IMR-90 (cell line): ENCODE data around the gene ACOXL. TPM values are rescaled to one million over a fixed set of nuclear protein-coding genes. Genes with fewer than 3 reads are reported as not detected.

Source experiments
- ATAC-seq: fragments of 200-7000 bp; cut with Tn5 transposase; 2 replicates; pipeline ENCODE4 v1.9.1; 2020; ENCODE audit warnings: low read depth, mild to moderate bottlenecking, moderate library complexity
- BruUV-seq: library from RNA; stranded (reverse); fragments of 400-500 nt; replicated peaks from 2 replicates; lab custom pipeline; 2021; lab: Mats Ljungman, UMichigan
- CTCF ChIA-PET: fragments of 300-600 bp; formaldehyde crosslinking; extraction: SDS; loops from one replicate; lab custom pipeline; 2021; ENCODE audit warnings: antibody characterized with exemption; lab: Yijun Ruan, JAX
- POLR2A ChIA-PET: fragments of 300-600 bp; sonication (Branson Sonifier 250); formaldehyde crosslinking; loops from one replicate; lab custom pipeline; 2022; ENCODE audit warnings: antibody characterized with exemption; ENCODE audit not compliant: unreplicated experiment; lab: Charles Lee
- DNase-seq: peaks from one replicate; pipeline ENCODE4 v3.0.0; 2013
- H2AFZ ChIP-seq: replicated peaks from 2 replicates; pipeline ENCODE3; 2013; ENCODE audit warnings: low read length, mild to moderate bottlenecking; ENCODE audit not compliant: poor library complexity
- H2AK5ac ChIP-seq: 2 replicates; pipeline ENCODE4 v1.6.1; 2013; ENCODE audit warnings: low read depth, low read length, inconsistent platforms
- H2AK9ac ChIP-seq: replicated peaks from 2 replicates; pipeline ENCODE3; 2013; ENCODE audit warnings: mild to moderate bottlenecking, low read depth, low read length, moderate library complexity; ENCODE audit not compliant: poor library complexity
- H2BK120ac ChIP-seq: 2 replicates; pipeline ENCODE4 v1.6.1; 2013; ENCODE audit warnings: low read depth, low read length, inconsistent platforms
- H2BK15ac ChIP-seq: 3 replicates; pipeline ENCODE4 v1.6.1; 2013; ENCODE audit warnings: low read depth, low read length, inconsistent platforms
- H2BK20ac ChIP-seq: 2 replicates; pipeline ENCODE4 v1.6.1; 2013; ENCODE audit warnings: low read depth, mild to moderate bottlenecking, inconsistent platforms, low read length, moderate library complexity
- H2BK5ac ChIP-seq: 2 replicates; pipeline ENCODE4 v1.6.1; 2013; ENCODE audit warnings: mild to moderate bottlenecking, low read depth, low read length, inconsistent platforms; ENCODE audit not compliant: poor library complexity, severe bottlenecking
- H3K14ac ChIP-seq: replicated peaks from 2 replicates; pipeline ENCODE4 v1.6.1; 2013; ENCODE audit warnings: low read depth, low read length, inconsistent platforms
- H3K18ac ChIP-seq: 2 replicates; pipeline ENCODE4 v1.6.1; 2013; ENCODE audit warnings: low read depth, low read length, control low read depth
- H3K23ac ChIP-seq: 2 replicates; pipeline ENCODE4 v1.6.1; 2013; ENCODE audit warnings: low read depth, low read length, inconsistent platforms
- H3K27ac ChIP-seq: 2 replicates; pipeline ENCODE4 v1.5.1; 2013; ENCODE audit warnings: mild to moderate bottlenecking, control low read depth, low read length; ENCODE audit not compliant: insufficient read depth
- H3K27me3 ChIP-seq: 2 replicates; pipeline ENCODE4 v1.6.1; 2013; ENCODE audit warnings: low read length; ENCODE audit not compliant: control insufficient read depth, insufficient read depth
- H3K36me3 ChIP-seq: 2 replicates; pipeline ENCODE4 v1.6.1; 2013; ENCODE audit warnings: low read length, mixed read lengths; ENCODE audit not compliant: control insufficient read depth, insufficient read depth
- H3K4ac ChIP-seq: 2 replicates; pipeline ENCODE4 v1.6.1; 2013; ENCODE audit warnings: low read depth, low read length, inconsistent platforms
- H3K4me1 ChIP-seq: 2 replicates; pipeline ENCODE4 v1.6.1; 2013; ENCODE audit warnings: low read length, mixed read lengths; ENCODE audit not compliant: control insufficient read depth, insufficient read depth
- H3K4me2 ChIP-seq: 2 replicates; pipeline ENCODE4 v1.6.1; 2013; ENCODE audit warnings: low read depth, mild to moderate bottlenecking, control low read depth, low read length, moderate library complexity
- H3K4me3 ChIP-seq: 2 replicates; pipeline ENCODE4 v1.5.1; 2013; ENCODE audit warnings: low read depth, mild to moderate bottlenecking, control low read depth, low read length, moderate library complexity; ENCODE audit not compliant: insufficient read depth
- H3K56ac ChIP-seq: 2 replicates; pipeline ENCODE4 v1.6.1; 2013; ENCODE audit warnings: low read length, inconsistent platforms; ENCODE audit not compliant: insufficient read depth; ENCODE audit errors: extremely low read depth
- H3K79me1 ChIP-seq, 2 experiments: 2 replicates each; pipeline ENCODE4 v1.6.1; 2013; ENCODE audit warnings: low read length in 2 of 2, inconsistent platforms in 1 of 2, low read depth in 1 of 2
- H3K9ac ChIP-seq: 2 replicates; pipeline ENCODE4 v1.6.1; 2013; ENCODE audit warnings: low read depth, low read length, control low read depth
- H3K9me1 ChIP-seq: 2 replicates; pipeline ENCODE4 v1.6.1; 2013; ENCODE audit warnings: low read length, inconsistent platforms; ENCODE audit not compliant: insufficient read depth
- H3K9me3 ChIP-seq: 2 replicates; pipeline ENCODE4 v1.6.1; 2013; ENCODE audit warnings: low read length; ENCODE audit not compliant: control insufficient read depth, insufficient read depth
- H4K20me1 ChIP-seq: 2 replicates; pipeline ENCODE4 v1.6.1; 2013; ENCODE audit warnings: low read length, inconsistent platforms; ENCODE audit not compliant: insufficient read depth
- H4K5ac ChIP-seq: 2 replicates; pipeline ENCODE4 v1.6.1; 2013; ENCODE audit warnings: mild to moderate bottlenecking, low read depth, low read length, control low read depth
- H4K8ac ChIP-seq, 2 experiments: 2 replicates each; pipeline ENCODE4 v1.6.1; 2013; ENCODE audit warnings: low read depth in 2 of 2, low read length in 2 of 2, control low read depth in 1 of 2, inconsistent platforms in 1 of 2
- H4K91ac ChIP-seq: 2 replicates; pipeline ENCODE4 v1.6.1; 2013; ENCODE audit warnings: low read depth, low read length, inconsistent platforms; ENCODE audit not compliant: insufficient read depth
- BHLHE40 ChIP-seq: fragments of 150-350 bp; IDR thresholded peaks from 2 replicates; pipeline ENCODE4 v1.6.1; 2016; ENCODE audit warnings: mild to moderate bottlenecking, low read depth, low read length
- CEBPB ChIP-seq: IDR thresholded peaks from 2 replicates; pipeline ENCODE4 v1.6.1; 2012; ENCODE audit warnings: low read depth, low read length, improper control_type of control experiment
- CHD1 ChIP-seq: IDR thresholded peaks from 2 replicates; pipeline ENCODE4 v1.6.1; 2012; ENCODE audit warnings: low read depth, low read length, improper control_type of control experiment
- CTCF ChIP-seq: conservative IDR thresholded peaks from 2 replicates; pipeline ENCODE4 v1.5.1; 2012; ENCODE audit warnings: mild to moderate bottlenecking, low read depth, low read length, improper control_type of control experiment
- ELK1 ChIP-seq: fragments of 150-350 bp; IDR thresholded peaks from 2 replicates; pipeline ENCODE4 v1.6.1; 2016; ENCODE audit warnings: low read depth, mild to moderate bottlenecking, low read length, moderate library complexity, borderline replicate concordance
- FOS ChIP-seq: fragments of 150-350 bp; IDR thresholded peaks from 2 replicates; pipeline ENCODE4 v1.6.1; 2016; ENCODE audit warnings: low read depth, low read length
- MAFK ChIP-seq: IDR thresholded peaks from 2 replicates; pipeline ENCODE4 v1.6.1; 2012; ENCODE audit warnings: low read depth, low read length, improper control_type of control experiment
- MAZ ChIP-seq: IDR thresholded peaks from 2 replicates; pipeline ENCODE4 v1.6.1; 2012; ENCODE audit warnings: low read depth, mild to moderate bottlenecking, low read length, improper control_type of control experiment, moderate library complexity, borderline replicate concordance
- MXI1 ChIP-seq: IDR thresholded peaks from 2 replicates; pipeline ENCODE4 v1.6.1; 2012; ENCODE audit warnings: low read depth, mild to moderate bottlenecking, low read length, moderate library complexity, borderline replicate concordance
- NFE2L2 ChIP-seq: fragments of 150-350 bp; IDR thresholded peaks from 2 replicates; pipeline ENCODE4 v1.6.1; 2016; ENCODE audit warnings: low read depth, mild to moderate bottlenecking, low read length
- POLR2A ChIP-seq: IDR thresholded peaks from 2 replicates; pipeline ENCODE4 v1.6.1; 2012; ENCODE audit warnings: mild to moderate bottlenecking, low read depth, low read length
- RAD21 ChIP-seq: IDR thresholded peaks from 2 replicates; pipeline ENCODE4 v1.6.1; 2012; ENCODE audit warnings: low read length, improper control_type of control experiment
- RCOR1 ChIP-seq: IDR thresholded peaks from 2 replicates; pipeline ENCODE4 v1.6.1; 2012; ENCODE audit warnings: mild to moderate bottlenecking, low read length, improper control_type of control experiment; ENCODE audit not compliant: insufficient replicate concordance
- RFX5 ChIP-seq: IDR thresholded peaks from 2 replicates; pipeline ENCODE4 v1.8.0; 2012; ENCODE audit warnings: low read depth, mild to moderate bottlenecking, low read length, moderate library complexity
- SMC3 ChIP-seq: fragments of 150-350 bp; IDR thresholded peaks from 2 replicates; pipeline ENCODE4 v1.6.1; 2016; ENCODE audit warnings: low read depth, mild to moderate bottlenecking, antibody characterized with exemption, low read length, moderate library complexity
- USF2 ChIP-seq: fragments of 150-350 bp; IDR thresholded peaks from 2 replicates; pipeline ENCODE4 v1.6.1; 2017; ENCODE audit warnings: mild to moderate bottlenecking, antibody characterized with exemption, low read length, low read depth
- WGBS, 2 experiments: methylation state at CpG; one replicate each; pipeline versions ENCODE4 v1.1.5 to v1.1.7; 2013; ENCODE audit warnings: missing lambda C conversion rate in 2 of 2; ENCODE audit not compliant: insufficient read length in 1 of 2; ENCODE audit errors: extremely low coverage in 2 of 2; 5-methylcytosine and 5-hydroxymethylcytosine counted together
- dilution Hi-C: fragments of 300-500 bp; cut with HindIII; formaldehyde crosslinking; loops from one replicate; pipeline ENCODE4 v1.14.3; 2018; ENCODE audit warnings: low sequenced_read_pairs; ENCODE audit not compliant: unreplicated experiment
- in situ Hi-C: fragments of 300-500 bp; cut with MboI; formaldehyde crosslinking; loops from 3 replicates; pipeline ENCODE4 v1.14.3; 2019; ENCODE audit warnings: low sequenced_read_pairs, inconsistent platforms, mixed read lengths
- intact Hi-C: fragments of 100-400 bp; cut with micrococcal nuclease; formaldehyde crosslinking; loops from 2 replicates; pipeline ENCODE4 v1.10.0; 2022
- polyA plus RNA-seq, 3 experiments: library from polyadenylated mRNA; depleted of rRNA; stranded (reverse); fragments of >200 nt; gene quantifications; 2 replicates each; pipeline ENCODE4 v1.2.3, GENCODE V29; 2012; ENCODE audit warnings: low replicate concordance in 1 of 3
- total RNA-seq: library from RNA; depleted of rRNA; stranded (reverse); fragments of >200 nt; gene quantifications from 2 replicates; pipeline ENCODE4 v1.2.3, GENCODE V29; 2012

Gene ACOXL
- total and polyA plus RNA-seq, 2 of the 4 experiments (the other 2 are of a cell fraction), result not detected

GRCh38 chr2:111053825-111054515 lies 321.6 kb downstream of the ACOXL start:
- H2BK5ac ChIP-seq, result no peak overlapping the region
- no peak overlapping the region for H3K27ac ChIP-seq
- no peak overlapping the region for H3K56ac ChIP-seq
- H4K91ac ChIP-seq, result no peak overlapping the region
- intact Hi-C loops (no loop called here), in situ Hi-C loops (no loop called here), dilution Hi-C loops (no loop called here)
- H2BK20ac ChIP-seq, result no peak overlapping the region
- no peak overlapping the region for H2AFZ ChIP-seq
- H3K9ac ChIP-seq, result no peak overlapping the region
- no peaks in the 10 kb centered on the region for H3K9me1 ChIP-seq
- no peaks in the 10 kb centered on the region for H3K79me1 ChIP-seq
- no peak overlapping the region for H3K4ac ChIP-seq
- no peak overlapping the region for H4K5ac ChIP-seq
- no peak overlapping the region for H3K4me2 ChIP-seq
- POLR2A ChIA-PET, result no interaction called here
- H3K4me1 ChIP-seq, result no peaks in the 10 kb centered on the region
- BruUV-seq, result no TSS peak
- H3K27me3 ChIP-seq, result peaks cover 43% of the 10 kb centered on the region
- no peak overlapping the region for H3K4me3 ChIP-seq
- no peak overlapping the region for H2BK15ac ChIP-seq
- TF ChIP-seq MAFK, result no peak
- TF ChIP-seq BHLHE40, result no peak
- TF ChIP-seq USF2, result no peak
- TF ChIP-seq POLR2A, result no peak
- no peak for TF ChIP-seq ELK1
- TF ChIP-seq SMC3, result no peak
- TF ChIP-seq NFE2L2, result no peak
- no peak for TF ChIP-seq FOS
- TF ChIP-seq RFX5, result no peak
- no peak for TF ChIP-seq MAZ
- TF ChIP-seq CHD1, result no peak
- no peak for TF ChIP-seq RAD21
- TF ChIP-seq RCOR1, result no peak
- TF ChIP-seq CTCF, result no peak
- TF ChIP-seq CEBPB, result no peak
- TF ChIP-seq MXI1, result no peak
- no peaks in the 10 kb centered on the region for H3K9me3 ChIP-seq
- CTCF ChIA-PET, result interaction anchor here (0.6 kb wide), 1 partner anchor 62 kb away, joined by 3 read pairs; no protein-coding TSS in a partner anchor
- H3K36me3 ChIP-seq, result no peaks in the 10 kb centered on the region
- ATAC-seq (no peak), DNase-seq (no peak)
- 57% methylated on average over 1 of the region's 5 CpGs; no CpG with 5 or more reads in 1 of the 2 experiments for WGBS, 2 experiments
- H2AK5ac ChIP-seq, result no peak overlapping the region
- no peak overlapping the region for H3K18ac ChIP-seq
- no peak overlapping the region for H2BK120ac ChIP-seq
- H4K8ac ChIP-seq, result no peak overlapping the region
- H4K20me1 ChIP-seq, result no peaks in the 10 kb centered on the region
- H2AK9ac ChIP-seq, result no peak overlapping the region
- H3K14ac ChIP-seq, result no peak overlapping the region
- no peak overlapping the region for H3K23ac ChIP-seq
